A549 (cell line): ENCODE results near the gene HEXIM1. TPM values are rescaled to one million over a fixed set of nuclear protein-coding genes. Genes with fewer than 3 reads are reported as not detected.
"Not testable (repeated sequence)": the region's sequence is repeated elsewhere in the genome, so short reads cannot be mapped to it uniquely, and the experiment has no call there.

Experiments used
- ATAC-seq, 2 experiments: fragments of 200-7000 bp in 1 of 2; fragments of >200 bp in 1 of 2; cut with Nextera tagmentation in 1 of 2; cut with Tn5 transposase in 1 of 2; 3 replicates each; pipeline versions ENCODE4 v1.8.0 to v1.9.1; 2018 to 2020; ENCODE audit warnings: mild to moderate bottlenecking in 1 of 2, moderate library complexity in 1 of 2
- CTCF ChIA-PET: fragments of 300-600 bp; sonication (Branson Sonifier 250); formaldehyde crosslinking; extraction: SDS; loops from one replicate; lab custom pipeline; 2021; ENCODE audit warnings: antibody characterized with exemption, inconsistent platforms; lab: Yijun Ruan, JAX
- POLR2A ChIA-PET: fragments of 350-600 bp; formaldehyde crosslinking; extraction: SDS; loops from one replicate; lab custom pipeline; 2021; ENCODE audit warnings: antibody characterized with exemption, inconsistent platforms; lab: Yijun Ruan, JAX
- DNase-seq, 2 experiments: peaks; one replicate each; pipeline versions ENCODE4 v3.0.0 to v3.0.0-alpha.2; 2011 to 2016; ENCODE audit warnings: low read depth in 1 of 2, low spot score in 1 of 2
- FAIRE-seq: peaks from 2 replicates; lab custom pipeline; 2011; peaks lifted over from hg19 to GRCh38; lab: Jason Lieb, UNC
- H3K27ac ChIP-seq, 2 experiments: fragments of >200 bp; sonication (Bioruptor Twin); formaldehyde crosslinking; 3 replicates each; pipeline ENCODE4 v1.5.1; 2016 to 2017
- H3K4me1 ChIP-seq: fragments of >200 bp; sonication (Bioruptor Twin); formaldehyde crosslinking; 3 replicates; pipeline ENCODE4 v1.6.1; 2016
- H3K4me2 ChIP-seq: fragments of >200 bp; sonication (Bioruptor Twin); formaldehyde crosslinking; 3 replicates; pipeline ENCODE4 v1.6.1; 2016
- H3K4me3 ChIP-seq: fragments of >200 bp; sonication (Bioruptor Twin); formaldehyde crosslinking; 3 replicates; pipeline ENCODE4 v1.5.1; 2016
- H3K9me3 ChIP-seq: fragments of >200 bp; sonication (Bioruptor Twin); formaldehyde crosslinking; 3 replicates; pipeline ENCODE4 v1.6.1; 2016
- CHD4 ChIP-seq: fragments of 200-600 bp; sonication (generic); IDR thresholded peaks from 2 replicates; pipeline ENCODE4 v1.6.1; 2016; ENCODE audit warnings: antibody characterized with exemption, mild to moderate bottlenecking, borderline replicate concordance
- CTCF ChIP-seq: fragments of >200 bp; sonication (Bioruptor Twin); formaldehyde crosslinking; IDR thresholded peaks from 3 replicates; pipeline ENCODE4 v1.5.1; 2016
- EHF ChIP-seq: fragments of 250-450 bp; sonication (Bioruptor Pico); IDR thresholded peaks from 2 replicates; pipeline ENCODE4 v1.5.0; 2020; ENCODE audit warnings: mild to moderate bottlenecking
- EHMT2 ChIP-seq: fragments of 200-600 bp; sonication (generic); IDR thresholded peaks from 2 replicates; pipeline ENCODE4 v1.6.1; 2016; ENCODE audit warnings: antibody characterized with exemption, low read depth, mild to moderate bottlenecking, moderate library complexity
- FOXS1 ChIP-seq: fragments of 250-450 bp; sonication (Bioruptor Pico); IDR thresholded peaks from 2 replicates; pipeline ENCODE4 v1.5.0; 2020; ENCODE audit warnings: mild to moderate bottlenecking, moderate library complexity
- HDAC2 ChIP-seq: fragments of 200-600 bp; sonication (generic); IDR thresholded peaks from 2 replicates; pipeline ENCODE4 v1.6.1; 2016
- HOXA7 ChIP-seq: fragments of 250-450 bp; sonication (Bioruptor Pico); IDR thresholded peaks from 2 replicates; pipeline ENCODE4 v1.5.0; 2020; ENCODE audit warnings: mild to moderate bottlenecking, moderate library complexity
- HOXB5 ChIP-seq: fragments of 250-450 bp; sonication (Bioruptor Pico); IDR thresholded peaks from 2 replicates; pipeline ENCODE4 v1.5.0; 2020; ENCODE audit warnings: mild to moderate bottlenecking, moderate library complexity
- JUN ChIP-seq, 2 experiments: fragments of >200 bp; sonication (Bioruptor Twin); formaldehyde crosslinking; IDR thresholded peaks; 2 replicates in 1 of 2; 3 replicates in 1 of 2; pipeline ENCODE4 v1.6.1; 2016 to 2017
- MAFK ChIP-seq: fragments of 450-650 bp; IDR thresholded peaks from 2 replicates; pipeline ENCODE4 v1.6.1; 2014; ENCODE audit not compliant: partially characterized antibody
- MAX ChIP-seq: IDR thresholded peaks from 2 replicates; pipeline ENCODE4 v1.6.1; 2012
- MYC ChIP-seq: IDR thresholded peaks from 2 replicates; pipeline ENCODE4 v1.6.1; 2012; ENCODE audit warnings: mild to moderate bottlenecking, inconsistent platforms, low read length, improper control_type of control experiment, borderline replicate concordance
- NPAS2 ChIP-seq: fragments of 250-450 bp; sonication (Bioruptor Pico); IDR thresholded peaks from 2 replicates; pipeline ENCODE4 v1.8.0; 2022; ENCODE audit warnings: mild to moderate bottlenecking, moderate library complexity, borderline replicate concordance
- RAD21 ChIP-seq, 2 experiments: fragments of >200 bp in 1 of 2; sonication (Bioruptor Twin) in 1 of 2; formaldehyde crosslinking in 1 of 2; IDR thresholded peaks in 1 of 2; conservative IDR thresholded peaks in 1 of 2; 2 replicates in 1 of 2; 3 replicates in 1 of 2; pipeline ENCODE4 v1.6.1; 2012 to 2018; ENCODE audit warnings: inconsistent platforms in 1 of 2
- REST ChIP-seq: fragments of 200-600 bp; sonication (generic); IDR thresholded peaks from 2 replicates; pipeline ENCODE4 v1.6.1; 2016; ENCODE audit warnings: antibody characterized with exemption, mild to moderate bottlenecking, moderate library complexity
- SMC3 ChIP-seq: fragments of >200 bp; sonication (Bioruptor Twin); formaldehyde crosslinking; IDR thresholded peaks from 3 replicates; pipeline ENCODE4 v1.6.1; 2018; ENCODE audit warnings: inconsistent platforms
- TFCP2L1 ChIP-seq: fragments of 250-450 bp; sonication (Bioruptor Pico); IDR thresholded peaks from 2 replicates; pipeline ENCODE4 v1.5.0; 2021; ENCODE audit warnings: mild to moderate bottlenecking
- TP53 ChIP-seq: fragments of 250-450 bp; sonication (Bioruptor Pico); IDR thresholded peaks from 2 replicates; pipeline ENCODE4 v1.5.0; 2021; ENCODE audit warnings: mild to moderate bottlenecking, moderate library complexity
- ZNF302 ChIP-seq: fragments of 250-450 bp; sonication (Bioruptor Pico); IDR thresholded peaks from 2 replicates; pipeline ENCODE4 v1.9.0; 2021; ENCODE audit warnings: inconsistent platforms, mild to moderate bottlenecking, moderate library complexity
- WGBS: methylation state at CpG from one replicate; pipeline ENCODE4 v1.1.6; 2017; ENCODE audit errors: missing lambda C conversion rate; 5-methylcytosine and 5-hydroxymethylcytosine counted together
- polyA plus RNA-seq, 4 experiments: library from polyadenylated mRNA; depleted of rRNA in 3 of 4; stranded (reverse); fragments of >200 nt; fragmentation: RNase III in 1 of 4; extraction: RNeasy Plus Mini Kit Qiagen cat#74134 plus additional on column Dnase treatment in 1 of 4; gene quantifications; 2 replicates in 3 of 4; 3 replicates in 1 of 4; pipeline ENCODE4 v1.2.3, GENCODE V29; 2011 to 2017

HEXIM1 gene
- polyA plus RNA-seq, 2 of the 4 experiments (the other 2 are of a cell fraction) = 54.0 to 143 TPM

GRCh38 chr17:45123930-45124796 lies 24.1 kb upstream of the HEXIM1 start (continued):
- TF ChIP-seq FOXS1 (CRISPR knock-in tag) (no peak), REST (no peak), TFCP2L1 (CRISPR knock-in tag) (0 out of 2 replicates have a peak, but pooled peaks have one; percentile 51), RAD21 (conservative IDR thresholded peaks at IDR 0.05 in 1 of 2, IDR thresholded peaks at IDR 0.05 in 1 of 2) (peak in 1 of 2 experiments; percentile 26; a peak in 1 of 5 replicates), EHMT2 (no peak), HOXA7 (peak; percentile 27; the same call in 1 of the 2 replicates), MYC (peak; percentile 43; the same call in 1 of the 2 replicates), JUN (IDR thresholded peaks at IDR 0.05) (peak; percentile 71 to 97; a peak in 4 of 5 replicates), HOXB5 (CRISPR knock-in tag) (peak; percentile 70; the same call in 1 of the 2 replicates), CTCF (no peak), ZNF302 (CRISPR knock-in tag) (peak; percentile 42; the same call in 1 of the 2 replicates), SMC3 (0 out of 3 replicates have a peak, but pooled peaks have one; percentile 10), CHD4 (no peak)

GRCh38 chr17:45124797-45125122 lies 23.5 kb upstream of the HEXIM1 start:
- Histone ChIP-seq H3K4me3 (0 out of 3 replicates have a peak overlapping the region, but pooled peaks have one; percentile 10), H3K4me1 (peaks cover 81% of the 10 kb centered on the region), H3K27ac (peak overlapping the region; percentile 95 to 98), H3K4me2 (peak overlapping the region; percentile 86)
- not testable (repeated sequence) for DNase-seq, FAIRE-seq, ATAC-seq, H3K9me3 ChIP-seq
- ChIA-PET CTCF (interaction anchor here (0.6 to 20.1 kb wide), 9 partner anchors 9 to 205 kb away, joined by 3 to 742 read pairs (median 8); partner anchors contain the start of genes ACBD4, HEXIM1, HEXIM2 and PLCD3), POLR2A (interaction anchor here (1.3 kb wide), 1 partner anchor 24 kb away, joined by 5 read pairs; the partner anchor contains the start of gene HEXIM1)
- WGBS = 20% methylated on average over 5 of the region's 5 CpGs
- 0 out of 2 replicates have a peak, but pooled peaks have one; percentile 11 for TF ChIP-seq CHD4

GRCh38 chr17:45125509-45125908 lies 22.8 kb upstream of the HEXIM1 start:
- Histone ChIP-seq H3K4me2 (peak overlapping the region; percentile 86; the same call in 1 of the 3 replicates), H3K9me3 (no peaks in the 10 kb centered on the region), H3K4me3 (no peak overlapping the region), H3K27ac (peak overlapping the region; percentile 95 to 98), H3K4me1 (peaks cover 88% of the 10 kb centered on the region)
- CTCF ChIA-PET = interaction anchor here (1.2 to 20.1 kb wide), 6 partner anchors 9 to 106 kb away, joined by 5 to 742 read pairs (median 144); partner anchors contain the start of genes ACBD4, HEXIM1, HEXIM2 and PLCD3
- ATAC-seq = no peak
- peak; percentile 28 for FAIRE-seq
- no peak for DNase-seq
- WGBS = 92% methylated on average over 8 of the region's 8 CpGs
- TF ChIP-seq RAD21 (conservative IDR thresholded peaks at IDR 0.05 in 1 of 2, IDR thresholded peaks at IDR 0.05 in 1 of 2) (no peak), CTCF (no peak), EHF (CRISPR knock-in tag) (0 out of 2 replicates have a peak, but pooled peaks have one; percentile 30), REST (no peak), MAFK (no peak), MAX (no peak), TP53 (CRISPR knock-in tag) (0 out of 2 replicates have a peak, but pooled peaks have one; percentile 22), HDAC2 (peak; percentile 59; the same call in 1 of the 2 replicates), NPAS2 (no peak)
- POLR2A ChIA-PET = no interaction called here
